ENCODE data around the gene SLC13A4.

Gene SLC13A4

DNA sequence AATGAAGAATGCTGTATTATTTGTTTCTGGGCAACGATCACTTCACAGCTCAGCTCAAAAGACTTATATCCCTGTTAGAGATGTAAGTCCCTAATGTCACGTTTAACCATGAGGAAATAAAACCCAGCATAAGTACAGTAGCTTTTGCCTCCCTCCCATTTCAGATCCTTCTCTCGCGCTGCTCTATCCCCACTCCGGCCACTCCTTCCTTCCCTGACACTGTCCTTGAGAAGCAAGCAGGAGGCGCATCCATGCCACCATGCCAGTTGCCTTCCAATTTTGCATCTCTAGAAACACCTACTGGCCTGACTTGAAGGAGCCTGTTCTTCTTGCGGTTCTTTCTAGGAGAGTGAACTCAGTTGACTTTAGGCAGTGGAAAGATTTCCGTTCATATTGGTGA, 19.4 kb upstream of the SLC13A4 start:
- H3K27ac Mint-ChIP-seq = no peak overlapping the region
- TF ChIP-seq, protein P1, sequence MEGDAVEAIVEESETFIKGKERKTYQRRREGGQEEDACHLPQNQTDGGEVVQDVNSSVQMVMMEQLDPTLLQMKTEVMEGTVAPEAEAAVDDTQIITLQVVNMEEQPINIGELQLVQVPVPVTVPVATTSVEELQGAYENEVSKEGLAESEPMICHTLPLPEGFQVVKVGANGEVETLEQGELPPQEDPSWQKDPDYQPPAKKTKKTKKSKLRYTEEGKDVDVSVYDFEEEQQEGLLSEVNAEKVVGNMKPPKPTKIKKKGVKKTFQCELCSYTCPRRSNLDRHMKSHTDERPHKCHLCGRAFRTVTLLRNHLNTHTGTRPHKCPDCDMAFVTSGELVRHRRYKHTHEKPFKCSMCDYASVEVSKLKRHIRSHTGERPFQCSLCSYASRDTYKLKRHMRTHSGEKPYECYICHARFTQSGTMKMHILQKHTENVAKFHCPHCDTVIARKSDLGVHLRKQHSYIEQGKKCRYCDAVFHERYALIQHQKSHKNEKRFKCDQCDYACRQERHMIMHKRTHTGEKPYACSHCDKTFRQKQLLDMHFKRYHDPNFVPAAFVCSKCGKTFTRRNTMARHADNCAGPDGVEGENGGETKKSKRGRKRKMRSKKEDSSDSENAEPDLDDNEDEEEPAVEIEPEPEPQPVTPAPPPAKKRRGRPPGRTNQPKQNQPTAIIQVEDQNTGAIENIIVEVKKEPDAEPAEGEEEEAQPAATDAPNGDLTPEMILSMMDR (IDR thresholded peaks at IDR 0.05) = no peak
- no peak for DNase-seq
- H3K4me3 Mint-ChIP-seq = no peak overlapping the region
- no peaks in the 10 kb centered on the region for H3K36me3 Mint-ChIP-seq (ENCODE audit: low read depth)
- no peaks in the 10 kb centered on the region for H3K9me3 Mint-ChIP-seq
- H3K27me3 Mint-ChIP-seq (ENCODE audit: low read depth, poor library complexity) = peaks cover 4% of the 10 kb centered on the region
- peaks cover 23% of the 10 kb centered on the region for H3K4me1 Mint-ChIP-seq

DNA sequence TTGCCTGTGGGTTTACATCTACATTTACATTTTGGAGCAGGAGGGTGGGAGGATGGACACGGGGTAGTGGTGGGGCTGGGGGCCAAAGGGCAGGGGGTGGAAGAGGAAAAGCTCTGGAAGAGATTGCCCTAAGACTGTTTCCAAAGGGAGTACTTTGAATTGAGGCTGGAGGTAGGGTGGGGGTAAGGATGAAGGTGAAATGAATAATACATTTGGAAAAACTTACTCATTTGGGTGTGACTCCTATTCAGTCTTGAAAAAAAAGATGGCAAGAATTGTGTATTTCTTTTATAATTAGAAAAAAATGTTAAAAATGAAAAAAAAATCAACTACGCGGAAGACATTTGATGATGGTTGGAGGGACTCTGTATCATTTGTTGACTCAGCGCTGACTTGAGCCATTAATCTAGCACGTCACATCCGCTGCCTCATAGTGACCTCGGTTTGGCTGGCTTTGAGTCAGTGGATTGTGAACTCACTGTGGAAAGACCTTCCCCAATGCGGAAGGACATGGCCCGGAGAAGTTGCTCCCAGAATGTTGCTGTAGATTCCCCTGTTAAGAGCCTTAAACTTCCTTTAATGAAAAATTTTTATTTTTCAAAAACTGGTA, 17.8 kb upstream of the SLC13A4 start:
- no peak overlapping the region for H3K27ac Mint-ChIP-seq
- peaks cover 7% of the 10 kb centered on the region for H3K27me3 Mint-ChIP-seq (ENCODE audit: low read depth, poor library complexity)
- no peak for DNase-seq
- peaks cover 26% of the 10 kb centered on the region for H3K4me1 Mint-ChIP-seq
- no peak overlapping the region for H3K4me3 Mint-ChIP-seq
- TF ChIP-seq, protein P1 (IDR thresholded peaks at IDR 0.05) = no peak
- H3K9me3 Mint-ChIP-seq = no peaks in the 10 kb centered on the region
- no peaks in the 10 kb centered on the region for H3K36me3 Mint-ChIP-seq (ENCODE audit: low read depth)

DNA sequence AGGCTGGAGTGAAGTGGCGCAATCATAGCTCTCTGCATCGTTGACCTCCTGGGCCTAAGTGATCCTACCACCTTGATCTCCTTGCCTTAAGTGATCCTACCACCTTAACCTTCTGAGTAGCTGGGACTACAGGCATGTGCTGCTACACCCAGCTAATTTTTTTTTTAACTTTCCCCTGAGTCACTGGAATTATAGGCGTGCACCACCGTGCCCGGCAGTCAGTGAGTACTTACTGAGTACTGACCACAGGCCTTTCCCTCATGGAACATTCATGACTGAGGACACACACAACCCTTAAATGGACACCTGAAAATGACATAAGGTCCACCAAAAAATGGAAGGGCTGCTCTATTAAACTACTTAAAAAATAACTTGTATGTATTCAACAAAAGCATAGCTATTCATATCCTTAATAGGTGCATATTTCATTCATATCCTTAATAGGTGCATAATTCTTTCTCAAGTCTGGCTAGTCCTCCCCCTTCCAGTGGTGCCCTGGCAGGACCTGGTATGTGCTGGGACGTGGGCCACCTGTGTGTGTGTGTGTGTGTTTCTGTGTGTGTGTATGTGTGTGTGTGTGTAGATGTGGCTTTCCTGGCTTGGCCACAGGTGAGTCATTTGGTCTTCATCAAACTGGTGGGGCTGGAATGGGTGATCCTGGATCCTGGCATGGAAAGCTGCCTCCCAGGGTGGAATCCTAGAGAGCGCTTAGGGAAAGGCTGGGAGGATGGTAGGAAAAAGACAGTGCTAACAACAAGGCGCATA, 17.1 kb upstream of the SLC13A4 start:
- no peak for DNase-seq
- H3K4me3 Mint-ChIP-seq = no peak overlapping the region
- no peaks in the 10 kb centered on the region for H3K36me3 Mint-ChIP-seq (ENCODE audit: low read depth)
- TF ChIP-seq, protein P1 (IDR thresholded peaks at IDR 0.05) = no peak
- H3K4me1 Mint-ChIP-seq = peaks cover 32% of the 10 kb centered on the region
- H3K9me3 Mint-ChIP-seq = no peaks in the 10 kb centered on the region
- peaks cover 7% of the 10 kb centered on the region for H3K27me3 Mint-ChIP-seq (ENCODE audit: low read depth, poor library complexity)
- no peak overlapping the region for H3K27ac Mint-ChIP-seq

DNA sequence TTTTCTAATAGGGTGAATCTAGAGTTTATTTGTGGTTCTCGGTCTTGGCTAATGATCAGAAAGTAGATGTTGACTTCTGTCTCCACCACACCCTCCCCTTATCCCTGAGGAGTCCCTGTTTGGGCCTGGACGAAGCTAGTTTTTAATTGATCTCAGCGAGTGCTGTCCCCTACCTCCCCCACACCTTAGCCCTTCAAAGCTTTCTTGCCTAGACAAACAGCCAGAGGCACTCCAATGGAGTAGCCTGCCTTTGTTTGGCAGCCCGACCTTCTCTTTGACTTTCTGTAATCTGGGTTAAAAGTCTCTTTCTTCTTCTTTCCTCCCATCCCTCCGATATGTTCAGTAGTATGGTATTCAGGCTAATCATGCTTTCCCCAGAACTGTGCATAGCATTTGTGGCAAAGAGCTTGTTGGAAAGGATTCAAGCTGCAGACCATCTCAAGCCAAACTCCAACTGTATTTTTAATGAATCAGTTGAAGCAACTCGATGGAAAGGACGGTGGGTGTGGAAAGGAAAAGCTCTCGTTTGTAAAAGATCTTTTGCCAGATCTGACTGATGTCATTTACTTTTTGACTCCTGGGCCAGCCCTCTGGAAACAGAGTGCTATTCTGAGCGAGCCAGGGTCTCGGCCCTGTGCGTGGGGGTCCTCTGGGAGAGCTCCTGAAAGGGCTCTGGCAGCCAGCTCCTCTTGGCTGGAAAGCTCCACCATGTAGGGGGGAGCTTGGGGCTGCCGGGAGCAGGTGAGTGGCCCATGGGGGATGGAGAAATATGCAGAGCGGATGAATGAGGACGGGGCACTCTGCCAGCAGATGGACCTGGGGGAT, 16.1 kb upstream of the SLC13A4 start:
- DNase-seq = no peak
- Mint-ChIP-seq H3K27ac (no peak overlapping the region), H3K36me3 (ENCODE audit: low read depth) (no peaks in the 10 kb centered on the region), H3K9me3 (no peaks in the 10 kb centered on the region), H3K4me3 (no peak overlapping the region), H3K4me1 (peaks cover 32% of the 10 kb centered on the region), H3K27me3 (ENCODE audit: low read depth, poor library complexity) (peaks cover 7% of the 10 kb centered on the region)
- TF ChIP-seq, protein P1 (IDR thresholded peaks at IDR 0.05) = no peak

DNA sequence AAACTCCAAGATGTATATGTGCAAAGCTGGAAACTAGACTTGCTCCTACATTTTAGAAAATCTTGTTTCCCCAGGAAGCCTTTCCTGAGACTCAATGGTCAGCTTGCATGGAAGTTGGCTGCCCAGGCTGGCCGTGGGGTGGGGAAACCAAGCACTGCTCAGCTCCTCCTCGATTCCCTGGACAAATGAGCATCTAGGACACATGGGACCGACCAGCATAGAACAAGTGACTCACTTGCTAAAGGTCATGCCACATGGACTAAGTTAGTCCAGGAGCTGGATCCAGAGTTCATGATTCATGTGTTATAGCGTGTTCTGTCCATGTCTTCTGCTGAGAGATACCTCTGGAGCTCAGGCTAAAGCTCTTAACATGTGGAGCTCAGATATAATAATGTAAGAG, 14.4 kb upstream of the SLC13A4 start:
- DNase-seq = no peak
- peaks cover 7% of the 10 kb centered on the region for H3K27me3 Mint-ChIP-seq (ENCODE audit: low read depth, poor library complexity)
- peaks cover 38% of the 10 kb centered on the region for H3K4me1 Mint-ChIP-seq
- TF ChIP-seq, protein P1 (IDR thresholded peaks at IDR 0.05) = no peak
- no peak overlapping the region for H3K4me3 Mint-ChIP-seq
- H3K36me3 Mint-ChIP-seq (ENCODE audit: low read depth) = no peaks in the 10 kb centered on the region
- no peaks in the 10 kb centered on the region for H3K9me3 Mint-ChIP-seq
- no peak overlapping the region for H3K27ac Mint-ChIP-seq

All from nephron progenitor cell (in vitro differentiated cells).